NK-92 treated with Interleukin-12 subunit alpha and Interleukin-12 subunit beta, amount 100 ng/mL, for 24 hours (cell line): ENCODE measurements around the gene PARD3.

Source experiments
- DNase-seq: peaks from one replicate; lab custom pipeline; 2025; lab: John Stamatoyannopoulos, UW

The PARD3 gene

GRCh38 chr10:34213805-34214197, 601.3 kb downstream of the PARD3 start:
- no peak for DNase-seq

DNA sequence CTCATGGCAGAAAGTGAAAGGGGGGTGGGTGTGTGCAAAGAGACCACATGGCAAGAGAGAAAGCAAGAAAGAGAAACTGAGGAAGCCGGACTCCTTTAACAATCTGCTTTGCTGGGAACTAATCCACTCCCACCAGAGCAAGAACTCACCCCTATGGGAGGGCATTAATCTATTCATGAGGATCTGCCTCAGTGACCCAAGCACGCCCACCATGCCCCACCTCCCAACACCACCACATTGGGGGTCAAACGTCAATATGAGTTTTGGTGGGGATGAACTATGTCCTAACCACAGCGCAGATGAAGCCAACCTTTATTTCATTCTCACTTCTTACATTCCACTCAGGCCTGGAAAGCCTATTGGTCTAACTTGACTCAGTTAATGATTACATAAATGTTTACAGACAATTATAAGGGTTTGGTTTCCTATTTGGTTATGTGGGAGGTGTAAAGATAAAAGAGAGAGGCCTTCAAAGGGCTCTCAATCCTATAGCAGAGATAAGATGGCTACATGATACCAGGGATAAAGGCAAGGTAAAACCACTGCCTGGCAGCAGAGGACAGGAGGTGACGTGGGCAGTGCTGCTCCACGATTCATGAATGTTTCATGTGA, 601.8 kb downstream of the PARD3 start:
- DNase-seq = no peak

GRCh38 chr10:34207343-34207742, 607.8 kb downstream of the PARD3 start:
- no peak for DNase-seq

DNA sequence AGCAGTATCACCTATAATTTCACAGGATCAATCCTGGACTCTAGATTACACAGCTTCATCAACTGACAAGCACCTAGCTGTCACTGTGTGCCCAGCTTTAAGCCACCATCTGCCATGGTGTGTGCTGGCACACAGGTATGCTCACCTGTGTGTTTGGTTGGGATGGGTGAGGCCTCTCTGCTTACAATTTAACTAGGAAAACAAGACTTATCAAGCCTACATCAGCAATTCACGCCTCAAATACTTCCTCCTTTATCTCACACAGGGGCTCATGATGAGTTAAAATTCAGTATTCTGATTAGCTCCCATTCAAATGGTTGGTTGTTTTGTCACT, 608.2 kb downstream of the PARD3 start:
- DNase-seq = no peak

GRCh38 chr10:34206078-34206934, 608.8 kb downstream of the PARD3 start:
- DNase-seq = no peak

- no peak for DNase-seq
Measured at GRCh38 chr10:34205452-34205851, 609.6 kb downstream of the PARD3 start.

DNA sequence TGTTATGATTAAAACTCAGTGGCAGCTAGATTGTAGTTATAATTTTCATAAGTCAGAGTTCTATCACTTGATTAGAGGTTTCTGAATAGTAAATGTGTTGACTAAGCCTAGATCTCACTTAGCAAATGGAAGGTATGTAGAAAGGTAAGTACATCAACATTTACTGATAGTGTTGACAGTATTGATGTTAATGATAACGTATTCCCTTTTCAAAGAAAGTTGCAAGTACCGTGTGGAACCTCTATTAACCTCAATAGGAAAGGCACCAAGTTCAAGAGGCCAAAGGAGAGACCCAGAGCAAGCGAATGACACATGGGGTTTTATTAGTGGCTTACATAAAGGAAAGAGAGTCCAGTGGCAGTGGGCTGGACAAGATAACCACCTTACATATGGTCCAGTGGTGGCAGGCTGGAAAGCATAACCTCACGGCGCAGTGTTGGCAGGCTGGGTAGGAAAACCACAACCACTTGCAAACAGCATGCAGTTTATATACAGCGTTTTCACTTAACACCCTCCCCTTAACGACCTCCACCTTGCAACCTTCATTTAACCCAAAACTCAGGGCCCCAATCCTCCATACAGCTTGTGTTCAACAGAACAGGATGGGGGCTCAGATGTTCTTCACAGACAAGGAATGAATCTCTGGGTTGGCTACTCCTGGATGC, 611.0 kb downstream of the PARD3 start:
- no peak for DNase-seq

DNA sequence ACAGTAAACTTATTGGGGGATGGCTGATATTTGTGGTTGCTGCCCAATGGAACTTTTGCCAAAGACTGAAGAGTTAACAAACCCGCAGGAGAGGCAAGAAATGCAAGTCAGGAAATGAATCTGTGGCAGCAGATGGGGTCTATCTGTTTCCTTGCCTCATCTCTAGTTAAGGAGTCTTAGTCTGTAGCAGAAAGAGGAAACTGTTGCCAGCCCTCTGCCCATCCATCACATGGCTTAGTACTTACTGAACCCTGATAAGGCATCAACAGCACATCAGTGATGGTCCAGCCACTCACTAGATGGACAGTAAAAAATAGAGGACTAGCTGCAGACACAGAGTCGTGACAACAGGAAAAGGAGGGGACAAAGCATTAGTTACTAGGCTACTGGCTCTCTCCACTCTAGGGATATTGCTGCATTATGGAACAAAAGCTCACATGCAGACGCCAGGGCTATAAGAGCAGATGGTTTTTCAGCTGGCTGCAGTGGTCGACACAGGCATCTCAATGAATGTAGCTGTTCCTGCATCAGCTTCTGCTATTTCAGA, 614.7 kb downstream of the PARD3 start:
- DNase-seq = no peak

DNA sequence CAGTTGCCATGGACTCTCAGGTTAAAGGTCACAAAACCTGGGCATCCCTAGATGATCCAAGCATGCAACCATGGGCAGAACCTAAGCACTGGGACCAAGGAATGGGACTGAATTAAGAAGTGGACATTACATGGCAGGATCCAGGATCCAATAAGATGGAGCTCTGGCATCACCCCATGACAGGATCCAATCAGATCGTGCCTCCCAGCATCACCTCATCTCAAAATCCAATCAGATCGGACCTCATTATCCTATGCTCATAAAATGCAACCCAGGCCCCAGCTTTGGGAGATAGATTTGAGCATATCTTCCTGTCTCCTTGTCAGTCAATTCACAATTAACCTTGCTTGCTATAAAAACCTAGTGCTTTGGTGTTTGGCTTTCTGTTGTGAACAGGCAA, 616.1 kb downstream of the PARD3 start:
- DNase-seq = no peak

DNA sequence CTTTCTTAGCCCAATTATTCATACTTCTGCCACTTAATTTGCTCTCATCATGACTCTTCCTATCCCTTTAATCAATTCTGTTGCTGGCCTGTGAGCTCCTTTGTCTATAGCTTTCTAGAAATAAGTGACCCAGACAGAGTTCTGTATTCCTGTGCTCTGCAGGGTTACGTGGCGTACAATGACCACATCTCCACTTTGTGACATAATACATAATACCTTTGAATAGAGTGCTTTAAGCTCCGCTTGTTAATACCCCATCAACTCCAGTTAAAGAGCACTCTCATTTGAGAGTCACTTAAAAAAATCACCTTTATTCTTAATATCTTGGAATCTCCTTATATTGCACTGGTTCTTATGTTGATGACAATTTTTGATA, 619.0 kb downstream of the PARD3 start:
- DNase-seq = no peak

- DNase-seq = no peak
Measured at GRCh38 chr10:34195364-34196057, 619.6 kb downstream of the PARD3 start.

GRCh38 chr10:34193931-34194626, 621.0 kb downstream of the PARD3 start:
- no peak for DNase-seq

- no peak for DNase-seq
Measured at GRCh38 chr10:34192646-34193045, 622.5 kb downstream of the PARD3 start.

DNA sequence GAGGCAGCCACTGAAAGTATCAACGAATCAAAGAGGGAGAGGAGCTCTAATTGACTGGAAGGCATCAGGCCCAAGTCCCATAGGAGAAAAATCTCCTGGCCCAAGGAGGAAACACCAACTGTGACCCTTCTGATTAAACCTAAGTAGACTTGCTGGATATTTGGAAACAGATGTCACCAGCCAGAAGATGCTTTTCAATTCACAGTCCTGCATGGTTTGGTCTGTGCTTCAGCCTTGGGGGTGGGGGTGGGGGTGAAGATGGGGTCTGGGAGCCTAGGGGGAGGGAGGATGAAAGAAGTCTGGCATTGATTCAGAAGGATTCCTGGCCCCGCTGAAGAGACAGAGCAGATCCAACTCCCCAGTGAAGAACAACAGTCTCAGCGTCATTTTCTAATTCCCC, 623.7 kb downstream of the PARD3 start:
- DNase-seq = no peak

DNA sequence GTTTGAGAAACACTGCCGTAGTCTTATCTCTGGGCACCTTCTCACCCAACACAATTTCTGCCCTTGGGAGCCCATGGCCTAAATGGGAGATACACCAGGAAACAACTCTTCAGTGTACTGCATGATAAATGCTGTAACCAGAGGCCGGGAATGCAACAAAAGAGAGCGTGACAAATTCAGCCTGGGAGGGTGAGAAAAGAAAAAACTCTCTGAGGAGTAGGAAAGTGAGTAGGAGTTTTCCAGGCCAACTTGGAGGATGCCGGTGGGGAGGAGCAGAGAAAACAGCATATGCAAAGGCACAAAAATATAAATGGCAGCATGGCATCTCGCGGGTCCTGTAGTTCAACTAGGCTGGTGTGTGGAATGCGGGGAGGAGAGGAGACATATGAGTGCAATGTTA, 624.5 kb downstream of the PARD3 start:
- DNase-seq = no peak

- DNase-seq = no peak
Measured at GRCh38 chr10:34189830-34190229, 625.3 kb downstream of the PARD3 start.

GRCh38 chr10:34188221-34188620, 626.9 kb downstream of the PARD3 start:
- no peak for DNase-seq

DNA sequence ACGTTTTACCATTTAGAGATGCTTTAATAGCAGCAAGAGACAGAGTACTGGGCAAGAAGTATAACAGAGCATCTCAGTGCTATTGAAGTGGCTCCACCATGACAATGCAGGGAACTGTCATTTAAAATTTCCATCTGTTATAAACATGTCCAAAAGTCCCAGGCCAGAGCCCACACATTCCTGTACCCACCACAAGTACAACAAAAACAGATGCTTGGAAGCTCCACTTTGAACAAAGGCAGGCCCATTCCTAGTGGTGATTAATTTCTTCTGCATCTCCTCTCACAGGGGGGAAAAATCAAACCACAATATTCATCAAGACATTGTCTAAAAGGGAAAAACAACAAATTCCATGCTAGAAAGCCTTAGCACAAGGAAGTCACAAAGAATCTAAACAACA, 627.9 kb downstream of the PARD3 start:
- DNase-seq = no peak

DNA sequence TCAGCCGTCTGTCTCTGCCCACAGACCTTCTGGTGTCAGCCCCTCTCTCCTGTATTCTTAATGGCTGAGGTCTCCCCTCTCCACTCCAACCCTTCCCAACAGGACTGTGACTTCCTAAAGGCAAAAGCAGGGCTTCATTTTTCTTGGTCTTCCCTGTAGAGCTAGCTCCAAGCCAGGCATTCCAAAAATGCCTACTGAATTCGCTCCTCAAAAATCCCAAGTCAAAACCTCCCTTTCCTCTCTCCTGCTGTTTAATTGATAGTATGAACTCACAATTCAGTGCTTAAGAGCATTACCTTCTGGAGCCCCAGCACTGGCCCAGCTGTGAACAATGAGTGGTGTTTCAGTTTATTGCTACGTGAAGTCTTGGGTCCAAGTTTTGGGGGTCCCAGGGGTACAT, 628.4 kb downstream of the PARD3 start:
- no peak for DNase-seq

DNA sequence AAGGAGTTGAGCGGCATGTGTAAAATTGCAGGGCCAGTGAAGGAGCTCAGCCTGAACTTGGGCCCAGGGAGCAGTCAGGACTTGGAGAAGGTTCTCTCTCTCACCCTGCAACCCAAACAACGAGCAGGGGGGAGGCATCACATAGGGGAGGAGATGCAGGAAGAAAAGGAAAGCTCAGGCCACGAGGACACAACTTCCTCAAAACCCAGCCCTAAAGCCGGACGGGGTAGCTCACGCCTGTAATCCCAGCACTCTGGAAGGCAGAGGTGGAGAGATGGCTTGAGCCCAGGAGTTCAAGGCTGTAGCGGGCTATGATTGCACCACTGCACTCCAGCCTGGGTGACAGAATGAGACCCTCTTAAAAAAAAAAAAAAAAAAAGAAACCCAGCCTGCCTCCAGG, 629.1 kb downstream of the PARD3 start:
- DNase-seq = no peak

DNA sequence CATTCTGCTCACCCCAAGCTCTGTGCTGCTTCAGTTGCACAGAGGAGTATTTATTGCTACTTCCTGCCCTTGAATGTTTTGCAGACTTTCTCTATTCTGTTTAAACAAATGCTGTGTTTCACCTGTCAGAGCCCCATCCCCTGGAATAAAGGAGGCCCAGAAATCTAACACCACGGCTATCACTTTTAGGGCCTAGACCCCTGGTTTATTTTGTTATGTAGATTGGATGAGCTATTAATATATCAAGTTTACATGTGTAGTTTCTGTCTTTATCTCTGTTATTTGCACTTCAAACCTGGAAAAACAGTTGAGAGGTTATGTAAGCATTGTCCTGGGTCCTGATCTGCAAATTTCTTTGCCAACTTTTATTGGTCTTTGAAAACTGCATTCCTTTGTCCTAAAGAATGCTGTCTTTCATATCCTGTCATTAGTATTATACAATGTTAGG, 630.1 kb downstream of the PARD3 start:
- no peak for DNase-seq

DNA sequence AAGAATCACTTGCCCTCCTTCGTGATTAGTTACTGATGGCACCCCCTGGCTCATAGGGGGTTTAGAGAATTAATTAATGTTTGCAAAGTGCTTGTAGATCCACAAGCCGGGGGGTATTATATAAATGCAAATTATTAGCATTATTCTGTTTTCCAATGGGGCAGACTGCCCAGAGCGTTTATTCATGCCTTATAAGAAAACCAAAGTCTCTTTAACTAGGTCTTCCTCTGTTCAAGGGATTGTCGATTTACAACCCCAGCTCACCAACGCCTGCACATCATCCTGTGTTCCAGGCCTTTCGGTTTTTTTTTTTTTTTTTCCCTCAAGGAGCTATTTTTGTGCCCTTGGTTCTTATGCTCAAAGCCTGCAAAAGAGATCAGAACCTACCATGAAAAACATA, 630.7 kb downstream of the PARD3 start:
- no peak for DNase-seq
